T-cell (primary cell): ENCODE results near the gene SPTBN1. TPM values are rescaled to one million over a fixed set of nuclear protein-coding genes. Genes with fewer than 3 reads are reported as not detected.

Experiments
- ATAC-seq, 4 experiments: fragments of 200-7000 bp in 3 of 4; fragments of 150-1000 bp in 1 of 4; cut with Tn5 transposase; replicated peaks in 1 of 4; 1 replicate in 3 of 4; 2 replicates in 1 of 4; pipeline ENCODE4 v1.10.0; 2021; ENCODE audit warnings: moderate library complexity in 3 of 4, mild to moderate bottlenecking in 2 of 4, moderate number of reproducible peaks in 1 of 4
- CTCF ChIA-PET, 2 donors: fragments of 300-600 bp; sonication (Branson Sonifier 250); formaldehyde crosslinking; loops; one replicate each; lab custom pipeline; 2022; ENCODE audit warnings: antibody characterized with exemption in 2 of 2; lab: Charles Lee
- POLR2A ChIA-PET, 2 donors: fragments of 300-600 bp; sonication (Branson Sonifier 250); formaldehyde crosslinking; loops; one replicate each; lab custom pipeline; 2022; ENCODE audit warnings: antibody characterized with exemption in 2 of 2; lab: Charles Lee
- DNase-seq, 35 experiments: peaks; one replicate each; pipeline versions ENCODE4 v3.0.0 to v3.0.0-alpha.2; 2013 to 2023
- H3K27ac ChIP-seq: one replicate; pipeline ENCODE4 v1.5.1; 2013; ENCODE audit warnings: low read length
- H3K27me3 ChIP-seq, 2 experiments: replicated peaks in 1 of 2; 1 replicate in 1 of 2; 2 replicates in 1 of 2; pipeline versions ENCODE4 v1.6.1 to v1.7.0; 2013; ENCODE audit warnings: low read length in 1 of 2, mixed read lengths in 1 of 2; ENCODE audit not compliant: control insufficient read depth in 2 of 2, insufficient read depth in 2 of 2; ENCODE audit errors: extremely low read depth in 1 of 2
- H3K36me3 ChIP-seq, 2 donors: 1 replicate in 1 of 2; 2 replicates in 1 of 2; pipeline versions ENCODE4 v1.6.1 to v1.7.0; 2013; ENCODE audit warnings: low read length in 1 of 2; ENCODE audit not compliant: control insufficient read depth in 2 of 2, insufficient read depth in 1 of 2; ENCODE audit errors: extremely low read depth in 1 of 2
- H3K4me1 ChIP-seq, 2 experiments: 1 replicate in 1 of 2; 2 replicates in 1 of 2; pipeline versions ENCODE4 v1.6.1 to v1.7.0; 2013; ENCODE audit warnings: low read length in 2 of 2, mixed read lengths in 1 of 2; ENCODE audit not compliant: insufficient read depth in 2 of 2, control insufficient read depth in 1 of 2; ENCODE audit errors: extremely low read depth in 1 of 2
- H3K4me3 ChIP-seq, 2 donors: 1 replicate in 1 of 2; 2 replicates in 1 of 2; pipeline versions ENCODE4 v1.5.1 to v1.7.0; 2013; ENCODE audit warnings: mild to moderate bottlenecking in 2 of 2, low read length in 1 of 2, moderate library complexity in 1 of 2; ENCODE audit not compliant: control insufficient read depth in 1 of 2; ENCODE audit errors: extremely low read depth in 1 of 2
- H3K9me3 ChIP-seq: 2 replicates; pipeline ENCODE4 v1.7.0; 2013
- H3K27ac Mint-ChIP-seq, 2 donors: one replicate each; pipeline ENCODE4 v1.8.0; 2020 to 2021; ENCODE audit warnings: mild to moderate bottlenecking in 2 of 2, mixed read lengths in 2 of 2
- H3K27me3 Mint-ChIP-seq, 2 donors: one replicate each; pipeline ENCODE4 v1.8.0; 2021 to 2022; ENCODE audit warnings: mixed read lengths in 2 of 2
- H3K36me3 Mint-ChIP-seq: one replicate; pipeline ENCODE4 v1.8.0; 2021; ENCODE audit warnings: mixed read lengths
- H3K4me1 Mint-ChIP-seq, 3 donors: one replicate each; pipeline ENCODE4 v1.8.0; 2020 to 2022; ENCODE audit warnings: mixed read lengths in 3 of 3, mild to moderate bottlenecking in 1 of 3
- H3K4me3 Mint-ChIP-seq, 3 donors: one replicate each; pipeline ENCODE4 v1.8.0; 2020 to 2022; ENCODE audit warnings: mild to moderate bottlenecking in 3 of 3, mixed read lengths in 3 of 3, moderate library complexity in 3 of 3
- H3K9me3 Mint-ChIP-seq, 3 donors: one replicate each; pipeline ENCODE4 v1.8.0; 2020 to 2022; ENCODE audit warnings: mixed read lengths in 3 of 3
- WGBS: methylation state at CpG from one replicate; pipeline ENCODE4 v1.1.5; 2013; ENCODE audit warnings: missing lambda C conversion rate; ENCODE audit not compliant: insufficient coverage; 5-methylcytosine and 5-hydroxymethylcytosine counted together
- total RNA-seq, 35 experiments: library from RNA in 6 of 35; stranded (reverse) in 6 of 35; fragments of 120-200 nt in 1 of 35; gene quantifications; one replicate each; pipeline versions ENCODE4 v1.2.1 to v1.2.4 and lab custom pipeline; 2013 to 2026

Gene SPTBN1
- total RNA-seq, 5 donors from 2014 or later (not counting 1 experiment from before 2014, with no cell fraction given) = 129 to 222 (median 139) TPM

- Histone ChIP-seq H3K27ac (no peak overlapping the region), H3K9me3 (no peaks in the 10 kb centered on the region), H3K36me3 (no peaks in the 10 kb centered on the region), H3K4me1 (peaks cover 0 to 2% of the 10 kb centered on the region in 2 experiments), H3K4me3 (no peak overlapping the region), H3K27me3 (peaks cover 0 to 4% of the 10 kb centered on the region in 2 experiments)
- H3K27ac Mint-ChIP-seq = no peak overlapping the region
- peaks cover 12 to 19% of the 10 kb centered on the region in 2 donors for H3K27me3 Mint-ChIP-seq
- H3K36me3 Mint-ChIP-seq = no peaks in the 10 kb centered on the region
- H3K4me3 Mint-ChIP-seq = no peak overlapping the region
- DNase-seq = no peak
- no CpG with 5 or more reads among the region's 1 CpG for WGBS
- POLR2A ChIA-PET = no interaction called here
- H3K4me1 Mint-ChIP-seq = peaks cover 8 to 13% (median 8%) of the 10 kb centered on the region in 3 donors
- CTCF ChIA-PET = no interaction called here
- H3K9me3 Mint-ChIP-seq = no peaks in the 10 kb centered on the region
- ATAC-seq = no peak
Measured at GRCh38 chr2:54416938-54417337, 39.2 kb upstream of the SPTBN1 start.

DNA sequence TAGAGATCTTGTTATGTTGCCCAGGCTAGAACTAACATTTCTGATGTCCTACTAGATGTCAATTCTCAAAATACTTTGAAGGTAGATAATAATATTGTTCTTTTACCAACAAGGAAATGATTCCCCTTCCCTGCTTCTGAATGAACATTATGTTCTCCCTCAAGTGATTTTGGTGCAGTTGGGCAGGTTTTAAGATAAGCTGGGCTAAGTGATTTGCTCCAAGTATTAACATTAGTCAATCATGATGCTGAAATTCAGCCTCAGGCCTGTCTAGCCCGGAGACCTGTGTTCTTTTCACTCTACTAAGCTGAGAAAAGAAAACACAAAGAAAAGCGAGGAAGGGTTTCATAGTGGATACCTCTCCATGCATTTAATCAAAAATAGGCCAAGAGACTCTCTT is 38.5 kb upstream of the SPTBN1 start:
- H3K4me3 Mint-ChIP-seq = no peak overlapping the region
- Histone ChIP-seq H3K9me3 (no peaks in the 10 kb centered on the region), H3K4me1 (peaks cover 0 to 4% of the 10 kb centered on the region in 2 experiments), H3K36me3 (no peaks in the 10 kb centered on the region), H3K27ac (no peak overlapping the region), H3K27me3 (no peaks in the 10 kb centered on the region), H3K4me3 (no peak overlapping the region)
- POLR2A ChIA-PET = no interaction called here
- ATAC-seq (no peak), DNase-seq (no peak)
- CTCF ChIA-PET = no interaction called here
- H3K27me3 Mint-ChIP-seq = peaks cover 10 to 18% of the 10 kb centered on the region in 2 donors
- H3K4me1 Mint-ChIP-seq = peaks cover 10 to 16% (median 14%) of the 10 kb centered on the region in 3 donors
- H3K9me3 Mint-ChIP-seq = peaks cover 0 to 2% (median 0%) of the 10 kb centered on the region in 3 donors
- H3K36me3 Mint-ChIP-seq = no peaks in the 10 kb centered on the region
- WGBS = no CpG with 5 or more reads among the region's 2 CpGs
- H3K27ac Mint-ChIP-seq = no peak overlapping the region

DNA sequence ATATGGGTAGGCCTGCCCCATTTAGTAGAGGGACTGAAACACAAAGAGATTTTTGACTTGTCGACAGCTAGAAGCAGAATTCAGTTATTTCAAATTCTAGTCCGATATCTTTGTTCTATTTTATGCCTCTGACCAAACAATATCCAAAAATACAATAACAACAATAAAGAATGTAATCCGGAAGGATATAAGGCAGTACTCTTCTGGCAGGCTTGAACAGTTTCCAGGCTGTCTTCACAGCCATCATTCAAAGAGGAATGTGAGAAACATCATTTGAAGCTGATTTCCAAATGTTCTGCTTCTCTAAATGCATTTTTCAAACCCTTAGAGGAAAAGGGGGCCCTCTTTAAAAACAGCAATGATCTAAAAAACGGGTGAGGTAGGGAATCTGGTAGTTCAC is 36.7 kb upstream of the SPTBN1 start:
- peaks cover 0 to 4% of the 10 kb centered on the region in 2 experiments for H3K4me1 ChIP-seq
- ChIA-PET CTCF (no interaction called here), POLR2A (interaction anchor here (0.6 to 0.7 kb wide), 3 partner anchors 39 to 315 kb away, joined by 3 to 4 read pairs (median 3); no protein-coding TSS in a partner anchor)
- H3K27ac ChIP-seq = no peak overlapping the region
- ATAC-seq (no peak), DNase-seq (no peak)
- H3K27me3 Mint-ChIP-seq = peaks cover 9 to 18% of the 10 kb centered on the region in 2 donors
- no peak overlapping the region for H3K4me3 ChIP-seq
- H3K9me3 Mint-ChIP-seq = peaks cover 0 to 6% (median 0%) of the 10 kb centered on the region in 3 donors
- no peak overlapping the region for H3K4me3 Mint-ChIP-seq
- H3K36me3 Mint-ChIP-seq = no peaks in the 10 kb centered on the region
- no peaks in the 10 kb centered on the region for H3K36me3 ChIP-seq
- no peak overlapping the region for H3K27ac Mint-ChIP-seq
- H3K4me1 Mint-ChIP-seq = peaks cover 12 to 21% (median 17%) of the 10 kb centered on the region in 3 donors
- no peaks in the 10 kb centered on the region for H3K27me3 ChIP-seq
- H3K9me3 ChIP-seq = no peaks in the 10 kb centered on the region
- WGBS = no CpG with 5 or more reads among the region's 4 CpGs

DNA sequence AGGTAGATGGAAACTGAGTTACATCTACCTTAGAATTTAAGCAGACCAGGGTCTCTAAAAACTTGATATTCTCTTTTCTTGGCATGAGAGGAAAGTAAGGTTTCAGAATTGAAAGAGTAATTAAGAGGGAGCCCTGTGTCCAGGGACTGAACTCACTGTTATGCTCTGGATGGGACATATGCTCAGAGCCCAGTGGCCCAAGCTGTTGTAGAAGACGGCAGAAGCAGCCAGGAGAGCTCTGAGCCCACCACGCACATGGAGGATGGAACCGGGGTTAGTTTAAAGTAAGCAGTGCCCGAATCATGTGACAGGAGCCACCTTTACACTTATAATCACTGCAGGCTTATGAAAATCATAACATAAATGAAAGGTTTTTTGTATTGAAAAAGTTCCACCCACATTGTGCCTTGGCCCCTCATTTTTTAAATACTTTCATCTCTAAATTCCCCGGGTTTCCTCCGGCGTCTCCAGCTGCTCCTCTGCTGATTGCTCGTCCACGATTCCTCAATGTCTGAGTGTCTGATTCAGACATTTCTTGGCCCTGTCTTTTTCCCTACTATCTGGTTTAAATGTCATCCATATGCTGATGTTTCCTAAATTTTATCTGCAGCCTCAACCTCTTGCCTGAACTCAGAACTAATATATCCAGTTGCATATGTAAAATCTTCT is 36.1 kb upstream of the SPTBN1 start:
- Mint-ChIP-seq H3K4me3 (no peak overlapping the region), H3K4me1 (peaks cover 12 to 21% (median 17%) of the 10 kb centered on the region in 3 donors), H3K27me3 (peaks cover 9 to 16% of the 10 kb centered on the region in 2 donors), H3K9me3 (peaks cover 0 to 6% (median 0%) of the 10 kb centered on the region in 3 donors), H3K36me3 (no peaks in the 10 kb centered on the region), H3K27ac (no peak overlapping the region)
- Histone ChIP-seq H3K9me3 (no peaks in the 10 kb centered on the region), H3K4me1 (peaks cover 0 to 4% of the 10 kb centered on the region in 2 experiments), H3K36me3 (no peaks in the 10 kb centered on the region), H3K27ac (no peak overlapping the region), H3K4me3 (no peak overlapping the region), H3K27me3 (no peaks in the 10 kb centered on the region)
- DNase-seq = no peak
- POLR2A ChIA-PET = interaction anchor here (0.7 kb wide), 2 partner anchors 223 to 316 kb away, joined by 3 to 4 read pairs; no protein-coding TSS in a partner anchor
- 95% methylated on average over 6 of the region's 9 CpGs for WGBS
- CTCF ChIA-PET = no interaction called here
- ATAC-seq = no peak

DNA sequence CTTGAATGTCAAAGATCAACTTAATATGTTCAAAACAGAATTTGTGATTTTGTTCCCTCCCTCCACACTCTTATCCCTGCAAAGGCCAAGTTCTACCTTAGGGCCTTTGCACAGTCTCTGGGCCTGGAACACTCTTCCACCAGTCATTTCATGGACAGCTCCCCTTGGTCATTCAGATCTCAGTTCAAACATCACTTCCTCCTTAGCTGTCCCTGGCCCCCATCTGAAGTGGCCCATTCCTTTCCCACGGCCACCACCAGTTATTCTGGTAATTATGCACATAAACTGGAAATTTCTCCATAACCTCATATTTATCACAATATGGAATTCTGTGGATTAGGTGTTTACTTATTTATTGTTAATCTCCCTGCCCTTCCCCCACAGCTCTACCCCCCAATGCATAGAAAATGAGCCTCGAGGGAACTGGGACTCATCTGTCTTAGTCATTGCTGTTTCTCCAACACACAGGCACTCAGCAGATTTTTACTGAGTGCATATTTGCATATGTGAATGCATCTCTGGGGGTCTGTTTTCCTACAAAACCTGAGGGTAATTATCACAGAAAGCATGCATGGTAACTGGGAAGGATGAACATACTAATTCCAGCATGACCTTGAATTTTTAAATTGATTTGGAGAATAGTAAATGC is 35.5 kb upstream of the SPTBN1 start:
- no peak overlapping the region for H3K27ac Mint-ChIP-seq
- peaks cover 12 to 21% (median 17%) of the 10 kb centered on the region in 3 donors for H3K4me1 Mint-ChIP-seq
- DNase-seq (no peak), ATAC-seq (no peak)
- Histone ChIP-seq H3K27ac (no peak overlapping the region), H3K9me3 (no peaks in the 10 kb centered on the region), H3K4me1 (peaks cover 0 to 4% of the 10 kb centered on the region in 2 experiments), H3K4me3 (no peak overlapping the region), H3K27me3 (no peaks in the 10 kb centered on the region), H3K36me3 (no peaks in the 10 kb centered on the region)
- peaks cover 0 to 6% (median 0%) of the 10 kb centered on the region in 3 donors for H3K9me3 Mint-ChIP-seq
- no CpG with 5 or more reads among the region's 2 CpGs for WGBS
- ChIA-PET POLR2A (no interaction called here), CTCF (no interaction called here)
- peaks cover 8 to 15% of the 10 kb centered on the region in 2 donors for H3K27me3 Mint-ChIP-seq
- H3K36me3 Mint-ChIP-seq = no peaks in the 10 kb centered on the region
- no peak overlapping the region for H3K4me3 Mint-ChIP-seq

GRCh38 chr2:54422072-54422581 is 34.0 kb upstream of the SPTBN1 start:
- 14% methylated on average over 9 of the region's 10 CpGs for WGBS
- H3K4me3 Mint-ChIP-seq = peak overlapping the region; percentile 60 to 73 (median 62)
- ChIA-PET CTCF (interaction anchor here in 1 of 2 donors (1.5 kb wide), 1 partner anchor 283 kb away, joined by 4 read pairs; no protein-coding TSS in a partner anchor), POLR2A (no interaction called here)
- H3K4me1 Mint-ChIP-seq = peaks cover 12 to 21% (median 17%) of the 10 kb centered on the region in 3 donors
- ATAC-seq (peak; percentile 52 to 74 (median 66)), DNase-seq (peak in 34 of 35 experiments; percentile 9 to 69 (median 46))
- peaks cover 0 to 6% (median 0%) of the 10 kb centered on the region in 3 donors for H3K9me3 Mint-ChIP-seq
- H3K27ac Mint-ChIP-seq = peak overlapping the region; percentile 2 to 85
- H3K27ac ChIP-seq = peak overlapping the region; percentile 17
- no peaks in the 10 kb centered on the region for H3K9me3 ChIP-seq
- H3K4me1 ChIP-seq = peaks cover 0 to 4% of the 10 kb centered on the region in 2 experiments
- no peaks in the 10 kb centered on the region for H3K36me3 ChIP-seq
- no peaks in the 10 kb centered on the region for H3K36me3 Mint-ChIP-seq
- no peaks in the 10 kb centered on the region for H3K27me3 ChIP-seq
- peak overlapping the region; percentile 29 to 33 for H3K4me3 ChIP-seq
- H3K27me3 Mint-ChIP-seq = peaks cover 0 to 4% of the 10 kb centered on the region in 2 donors
